HG03097 (cell line): ENCODE results near the gene TNIK.
"Not testable (repeated sequence)": the region's sequence is repeated elsewhere in the genome, so short reads cannot be mapped to it uniquely, and the experiment has no call there.

Source experiments
- ATAC-seq: cut with Tn5 transposase; IDR thresholded peaks from one replicate; pipeline ENCODE4 v1.9.1; 2021; ENCODE audit not compliant: unreplicated experiment, low FRiP score

The TNIK gene

GRCh38 chr3:171321559-171322360 lies 138.4 kb downstream of the TNIK start:
- no peak for ATAC-seq

DNA sequence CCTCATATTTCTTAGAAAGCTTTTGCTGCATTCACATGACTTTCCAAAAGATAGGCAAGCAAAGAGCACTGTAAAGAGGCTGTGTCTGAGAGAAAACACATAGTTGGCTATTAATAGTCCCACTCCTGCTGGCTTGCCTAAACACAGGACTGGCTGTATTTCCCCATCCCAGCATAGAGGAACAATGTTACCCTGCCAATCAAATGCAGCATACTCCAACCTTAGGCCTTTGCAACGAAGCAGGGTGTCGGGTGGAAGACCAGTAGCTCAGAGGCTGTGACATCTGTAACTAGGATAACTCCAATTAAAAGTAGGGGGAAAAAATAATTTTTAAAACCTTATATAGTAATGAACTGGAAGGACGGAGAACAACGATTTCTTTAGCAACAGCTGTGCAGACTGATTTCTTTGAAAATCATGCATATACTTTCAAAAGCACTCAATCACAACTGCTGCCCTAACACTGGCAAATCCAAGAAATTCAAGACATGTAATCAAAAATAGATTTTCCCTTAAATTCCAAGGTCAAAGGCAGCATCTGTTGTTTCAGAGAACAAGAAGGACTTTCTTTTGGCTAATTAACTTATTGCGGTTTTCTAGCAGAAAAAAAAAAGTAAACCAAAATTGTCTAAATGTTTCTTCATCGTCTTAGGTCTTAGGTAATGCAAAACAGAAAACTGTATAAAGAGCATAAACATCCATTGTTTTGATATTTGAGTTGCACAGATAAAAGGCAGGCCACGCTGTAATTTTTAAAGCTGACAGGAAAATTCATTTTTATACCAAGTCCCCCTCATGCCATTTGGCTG lies 139.3 kb downstream of the TNIK start:
- ATAC-seq: no peak

DNA sequence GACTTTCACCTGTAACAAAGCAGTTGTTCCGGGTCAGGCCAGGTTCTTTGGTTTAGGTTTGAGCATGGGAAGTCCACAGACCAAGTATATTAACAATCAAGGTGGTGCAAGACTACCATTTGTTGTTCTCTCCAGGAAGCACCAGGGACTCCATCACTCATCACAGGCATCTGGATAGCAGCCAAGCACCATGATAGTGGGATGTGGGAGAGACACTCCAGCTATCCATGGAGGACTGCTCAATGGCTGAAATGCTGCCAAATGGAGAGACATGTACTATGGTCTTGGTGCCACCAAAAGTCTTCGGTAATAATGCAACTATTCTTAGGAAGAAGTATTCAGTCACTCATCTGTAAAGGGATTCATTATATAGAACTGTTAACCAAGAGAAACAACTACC lies 143.0 kb downstream of the TNIK start:
- no peak for ATAC-seq

DNA sequence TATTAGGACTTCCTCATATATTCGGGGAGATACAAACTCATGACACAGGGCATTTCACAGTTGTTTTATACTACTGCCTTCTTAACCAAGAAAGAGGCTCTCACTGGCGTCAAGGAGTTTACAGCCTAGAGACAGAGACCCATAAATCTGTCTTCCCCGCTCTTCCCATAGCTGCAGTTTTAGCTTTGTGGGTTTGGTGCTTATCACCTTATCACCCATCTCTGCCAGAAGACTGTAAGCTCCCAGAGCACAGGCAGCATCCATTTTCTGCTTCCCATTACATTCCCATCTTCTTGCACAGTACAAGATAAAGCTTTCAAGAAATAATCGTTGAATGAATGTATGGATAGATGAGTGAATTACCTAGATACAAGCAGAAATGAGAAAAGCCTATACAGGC lies 144.3 kb downstream of the TNIK start:
- ATAC-seq: no peak

DNA sequence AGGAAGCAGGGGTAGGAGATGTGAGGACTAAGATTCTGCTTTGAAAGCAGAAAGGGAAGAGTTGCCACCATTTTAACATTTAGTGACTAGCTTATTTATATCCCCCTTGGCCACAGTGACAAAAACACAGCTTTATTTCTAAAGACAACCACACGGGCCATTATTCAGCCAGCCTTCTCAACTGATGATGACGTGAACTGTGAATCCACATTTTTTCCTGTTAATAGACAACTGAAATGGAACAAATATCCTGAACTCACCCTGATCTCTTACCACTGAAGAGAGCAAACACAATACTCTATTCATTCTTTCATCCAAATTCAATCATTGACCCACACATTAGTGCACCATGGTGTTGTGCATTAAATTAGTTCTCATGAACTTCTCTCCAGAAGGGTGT lies 145.1 kb downstream of the TNIK start:
- no peak for ATAC-seq

GRCh38 chr3:171314341-171314740 lies 145.9 kb downstream of the TNIK start:
- no peak for ATAC-seq

DNA sequence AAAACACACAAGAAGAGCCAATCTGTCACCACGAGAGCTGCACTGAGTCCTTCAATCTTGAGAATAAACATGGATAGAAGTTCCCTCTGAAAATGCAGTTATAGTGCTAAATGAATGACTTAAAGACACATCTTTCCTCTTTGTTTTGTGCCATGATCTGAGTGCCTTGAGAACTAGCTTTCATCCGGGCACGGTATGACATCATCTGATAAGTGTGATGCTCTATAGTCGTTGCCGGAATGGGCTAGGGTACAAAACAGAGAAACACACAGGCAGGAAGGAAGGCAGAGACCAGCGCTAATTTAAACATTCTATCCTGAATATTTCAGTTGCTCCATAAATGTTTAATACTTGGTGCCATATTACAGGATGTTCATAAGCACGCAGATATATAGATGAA lies 146.5 kb downstream of the TNIK start:
- no peak for ATAC-seq

DNA sequence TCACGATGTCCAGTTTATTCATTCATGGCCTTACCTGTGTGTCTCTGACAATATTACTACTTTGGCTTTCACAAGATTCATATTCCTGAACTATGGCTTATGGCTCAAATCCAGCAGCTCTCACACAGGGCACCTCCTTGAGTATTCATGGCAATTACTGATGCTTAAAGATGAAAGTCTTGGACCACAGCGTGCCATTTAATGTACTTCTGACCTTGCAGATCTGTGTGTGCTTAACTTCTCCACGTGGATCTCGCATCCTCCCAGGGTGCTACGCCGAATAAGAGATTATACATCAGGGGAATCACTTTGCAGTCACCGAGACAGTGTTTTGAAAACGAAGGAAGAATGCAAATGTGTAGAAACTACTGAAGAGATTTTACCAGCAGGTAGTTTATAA lies 147.5 kb downstream of the TNIK start:
- ATAC-seq: no peak

DNA sequence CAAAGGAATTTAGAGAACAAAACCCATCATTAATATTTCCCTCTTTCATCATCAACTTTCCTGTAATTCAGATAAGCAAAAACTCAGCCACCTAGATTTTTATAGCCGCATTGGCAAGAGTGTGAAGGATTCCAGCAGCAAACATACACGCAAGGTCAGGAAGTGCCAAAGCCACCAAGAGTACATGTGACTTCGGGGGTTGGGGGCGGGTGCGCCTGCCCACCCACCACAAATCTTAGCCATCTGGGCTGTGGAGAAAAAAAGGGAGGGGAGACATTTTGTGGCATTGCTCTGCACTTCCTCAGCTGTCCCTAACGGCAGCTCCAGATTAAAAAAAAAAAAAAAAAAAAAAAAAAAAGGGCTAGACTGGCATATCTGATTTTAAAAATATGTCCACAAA lies 148.4 kb downstream of the TNIK start:
- ATAC-seq: no peak

DNA sequence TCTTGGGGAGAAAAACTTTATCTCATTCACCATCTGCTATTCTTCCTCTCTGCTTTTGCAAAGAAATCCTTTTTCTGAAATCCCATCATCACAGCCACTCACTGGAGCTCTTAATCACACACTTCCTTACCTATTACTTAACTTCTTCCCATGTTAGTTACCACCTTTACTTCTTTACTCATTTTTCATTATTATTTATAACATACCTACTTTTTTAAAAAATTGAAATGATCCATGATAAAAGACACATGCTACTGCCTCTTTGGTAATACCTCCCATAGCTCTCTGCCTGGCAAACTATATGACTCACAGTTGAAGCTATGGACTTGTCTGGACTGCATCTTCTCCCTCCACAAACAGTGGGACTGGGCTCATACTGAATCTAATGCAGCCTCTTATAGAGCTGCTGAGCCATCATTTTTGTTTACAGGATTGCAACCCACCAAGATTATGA lies 150.3 kb downstream of the TNIK start:
- ATAC-seq: no peak

DNA sequence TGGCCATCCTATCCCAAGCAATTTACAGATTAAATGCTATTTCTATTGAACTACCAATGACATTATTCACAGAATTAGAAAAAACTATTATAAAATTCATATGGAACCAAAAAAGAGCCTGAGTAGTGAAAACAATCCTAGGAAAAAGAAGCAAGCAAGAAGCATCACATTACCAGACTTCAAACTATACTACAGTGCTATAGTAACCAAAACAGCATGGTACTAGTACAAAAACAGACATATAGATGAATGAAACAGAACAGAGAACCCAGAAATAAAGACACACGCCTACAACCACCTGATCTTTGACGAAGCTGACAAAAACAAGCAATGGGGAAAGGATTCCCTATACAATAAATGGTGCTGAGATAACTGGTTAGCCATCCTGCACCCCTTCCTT lies 152.2 kb downstream of the TNIK start:
- ATAC-seq: no peak

GRCh38 chr3:171307046-171307585 lies 153.1 kb downstream of the TNIK start:
- ATAC-seq: no peak

DNA sequence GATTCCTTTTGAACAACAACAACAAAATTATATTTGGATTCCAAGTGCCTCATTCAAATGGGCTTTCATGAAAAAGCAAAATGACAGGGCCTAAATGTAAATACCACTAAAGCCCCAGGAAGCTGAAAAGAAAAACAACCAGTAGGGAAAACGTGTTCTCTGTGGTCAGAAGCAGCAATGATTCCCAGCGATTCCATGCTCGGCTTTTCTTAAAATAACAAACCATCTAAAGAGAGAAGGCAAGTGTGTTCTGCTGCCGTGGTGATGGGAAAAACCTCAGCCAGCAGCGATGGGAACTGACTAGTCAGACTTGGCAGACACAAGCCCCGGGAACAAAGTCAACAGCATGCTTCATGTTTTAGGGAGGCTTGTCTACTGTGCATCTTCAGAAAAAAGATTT lies 153.6 kb downstream of the TNIK start:
- ATAC-seq: no peak

GRCh38 chr3:171305823-171306222 lies 154.4 kb downstream of the TNIK start:
- ATAC-seq: not testable (repeated sequence)

GRCh38 chr3:171304498-171304897 lies 155.7 kb downstream of the TNIK start:
- not testable (repeated sequence) for ATAC-seq

- not testable (repeated sequence) for ATAC-seq
These were observed 156.2 kb downstream of the TNIK start for GRCh38 chr3:171304017-171304416.

DNA sequence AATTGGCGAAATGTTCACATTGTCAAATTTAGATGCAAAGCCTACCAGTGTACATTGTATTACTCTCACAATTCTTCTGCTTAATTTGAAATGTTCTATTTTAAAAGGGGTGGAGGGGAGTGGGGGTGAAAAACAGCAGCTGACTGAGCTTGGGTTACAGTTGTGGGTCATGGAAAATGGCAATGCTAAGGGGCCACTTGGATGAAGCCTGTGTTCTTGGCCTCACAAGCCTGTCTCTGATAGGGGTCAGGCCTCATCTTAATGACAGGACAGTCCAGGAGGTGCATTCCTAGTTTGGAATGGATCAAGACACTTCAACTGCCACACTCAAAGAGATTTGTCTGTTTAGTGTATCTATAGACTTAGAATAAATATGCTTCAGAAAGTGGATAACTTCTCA lies 158.2 kb downstream of the TNIK start:
- no peak for ATAC-seq

- no peak for ATAC-seq
These were observed 159.2 kb downstream of the TNIK start for GRCh38 chr3:171301002-171301401.

- ATAC-seq: no peak
These were observed 162.3 kb downstream of the TNIK start for GRCh38 chr3:171297951-171298350.

DNA sequence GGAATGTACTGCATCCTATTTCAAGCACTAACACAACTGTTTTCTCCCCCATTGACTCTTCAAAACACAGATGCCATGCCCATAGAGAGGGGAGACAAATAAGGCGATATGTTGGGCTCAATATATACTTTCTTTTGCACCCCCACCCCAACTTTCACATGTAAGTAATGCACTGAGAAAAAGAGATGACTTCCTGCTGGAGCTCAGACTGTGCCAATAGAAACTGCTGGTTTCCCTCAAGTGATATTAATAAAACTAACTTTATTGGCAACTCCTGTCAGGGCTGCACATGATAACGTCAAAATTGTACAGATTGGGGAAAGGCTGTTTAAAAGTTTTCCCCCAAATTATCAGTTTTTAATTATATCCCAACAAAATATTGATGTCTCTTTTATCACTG lies 163.0 kb downstream of the TNIK start:
- ATAC-seq: no peak

- no peak for ATAC-seq
These were observed 164.5 kb downstream of the TNIK start for GRCh38 chr3:171295484-171296373.
